ENCODE measurements around the gene MED27. TPM values are rescaled to one million over a fixed set of nuclear protein-coding genes. Genes with fewer than 3 reads are reported as not detected.

The MED27 gene
- total RNA-seq, 1 donor from 2014 or later, result 21.3 TPM

DNA sequence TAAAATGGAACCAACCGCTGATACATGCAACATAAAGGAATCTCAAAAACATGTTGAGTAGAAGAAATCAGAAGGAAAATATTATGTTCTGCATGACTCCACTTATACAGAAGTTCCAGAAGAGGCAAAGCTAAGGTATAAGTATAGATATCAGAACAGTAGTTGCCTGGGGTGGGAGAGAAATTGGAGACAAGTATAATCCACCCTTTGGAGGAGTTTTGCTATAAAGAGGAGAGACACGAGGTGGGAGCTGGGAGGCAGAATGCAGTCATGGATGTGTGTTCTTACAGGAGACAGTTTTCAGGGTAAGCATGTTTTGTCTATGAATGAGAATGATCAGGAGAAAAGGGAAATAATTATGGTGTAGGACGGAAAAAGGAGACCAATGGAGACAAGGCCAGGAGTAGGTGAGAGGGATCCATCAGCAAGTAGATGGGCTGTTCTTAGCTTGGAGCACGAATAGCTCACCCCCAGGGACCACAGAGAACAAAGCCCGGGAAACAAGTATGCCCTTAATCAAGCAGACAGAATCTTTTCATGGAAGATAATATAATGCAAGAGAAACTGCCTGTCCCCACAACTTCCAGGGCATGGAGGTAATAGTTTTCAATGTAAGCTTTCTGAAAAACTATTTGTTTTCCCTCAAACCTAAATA lies 72.2 kb downstream of the MED27 start:
- no peak overlapping the region for H3K4me3 ChIP-seq (ENCODE audit: low read depth, low read length)
- TF ChIP-seq, protein P1, sequence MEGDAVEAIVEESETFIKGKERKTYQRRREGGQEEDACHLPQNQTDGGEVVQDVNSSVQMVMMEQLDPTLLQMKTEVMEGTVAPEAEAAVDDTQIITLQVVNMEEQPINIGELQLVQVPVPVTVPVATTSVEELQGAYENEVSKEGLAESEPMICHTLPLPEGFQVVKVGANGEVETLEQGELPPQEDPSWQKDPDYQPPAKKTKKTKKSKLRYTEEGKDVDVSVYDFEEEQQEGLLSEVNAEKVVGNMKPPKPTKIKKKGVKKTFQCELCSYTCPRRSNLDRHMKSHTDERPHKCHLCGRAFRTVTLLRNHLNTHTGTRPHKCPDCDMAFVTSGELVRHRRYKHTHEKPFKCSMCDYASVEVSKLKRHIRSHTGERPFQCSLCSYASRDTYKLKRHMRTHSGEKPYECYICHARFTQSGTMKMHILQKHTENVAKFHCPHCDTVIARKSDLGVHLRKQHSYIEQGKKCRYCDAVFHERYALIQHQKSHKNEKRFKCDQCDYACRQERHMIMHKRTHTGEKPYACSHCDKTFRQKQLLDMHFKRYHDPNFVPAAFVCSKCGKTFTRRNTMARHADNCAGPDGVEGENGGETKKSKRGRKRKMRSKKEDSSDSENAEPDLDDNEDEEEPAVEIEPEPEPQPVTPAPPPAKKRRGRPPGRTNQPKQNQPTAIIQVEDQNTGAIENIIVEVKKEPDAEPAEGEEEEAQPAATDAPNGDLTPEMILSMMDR (conservative IDR thresholded peaks at IDR 0.05; ENCODE audit: low read depth, low read length), result no peak
- DNase-seq (ENCODE audit: low read depth), result no peak

DNA sequence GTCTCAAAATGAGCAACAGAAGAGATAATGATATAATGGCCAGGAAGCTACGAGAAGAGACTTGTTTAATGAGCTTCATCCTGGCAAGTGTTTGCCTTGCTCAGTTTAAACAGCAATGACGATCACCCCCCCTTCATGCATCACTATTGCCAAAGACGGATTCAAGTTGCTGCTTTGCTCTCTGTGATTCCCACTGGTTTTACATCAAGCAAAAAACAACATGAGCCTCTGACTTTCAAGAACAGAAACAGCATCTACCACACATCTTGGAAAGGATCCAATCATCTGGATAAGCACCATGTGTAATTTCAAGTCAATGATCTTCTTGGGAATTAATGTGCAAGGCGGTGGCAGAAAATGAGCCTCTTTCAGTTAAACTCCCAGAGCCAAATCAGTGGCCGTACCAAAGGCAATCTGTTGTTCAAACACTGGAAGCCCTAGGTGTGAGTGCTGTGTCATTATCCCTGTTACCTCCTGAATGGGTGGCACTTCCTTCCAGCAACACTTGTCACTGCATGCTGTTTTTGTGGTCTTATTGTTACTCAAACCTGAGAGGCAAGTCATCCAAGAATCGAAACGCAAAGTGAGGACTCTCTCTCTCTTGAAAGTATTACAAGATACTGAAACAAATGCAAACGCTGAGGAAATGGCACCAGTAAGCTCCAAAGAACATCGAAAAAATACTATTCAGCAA lies 72.8 kb downstream of the MED27 start:
- no peak for DNase-seq (ENCODE audit: low read depth)
- H3K4me3 ChIP-seq (ENCODE audit: low read depth, low read length), result no peak overlapping the region

DNA sequence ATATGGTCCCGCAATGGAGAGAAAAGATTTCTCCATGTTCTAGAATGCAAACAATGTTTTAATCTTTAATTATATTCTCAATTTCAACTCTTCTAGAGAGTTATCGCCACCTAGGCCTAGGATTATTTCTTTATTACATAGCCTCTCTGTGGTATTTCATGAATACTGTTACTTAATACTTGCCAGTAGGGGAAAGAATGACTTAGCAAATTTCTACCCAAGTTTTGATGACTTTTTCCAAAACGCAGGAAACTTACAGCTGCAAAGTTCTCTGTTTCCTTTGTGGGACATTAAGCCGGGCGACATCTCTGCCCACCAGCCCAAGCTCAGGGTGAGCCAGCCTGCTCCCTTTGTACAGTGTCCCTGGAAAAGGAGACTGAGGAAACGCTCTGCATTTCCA lies 73.8 kb downstream of the MED27 start:
- TF ChIP-seq, protein P1 (conservative IDR thresholded peaks at IDR 0.05; ENCODE audit: low read depth, low read length), result no peak
- DNase-seq (ENCODE audit: low read depth), result no peak
- H3K4me3 ChIP-seq (ENCODE audit: low read depth, low read length), result no peak overlapping the region

More for the DNA sequence above, 72.8 kb downstream of the MED27 start:
- TF ChIP-seq, protein P1 (conservative IDR thresholded peaks at IDR 0.05; ENCODE audit: low read depth, low read length), result no peak

DNA sequence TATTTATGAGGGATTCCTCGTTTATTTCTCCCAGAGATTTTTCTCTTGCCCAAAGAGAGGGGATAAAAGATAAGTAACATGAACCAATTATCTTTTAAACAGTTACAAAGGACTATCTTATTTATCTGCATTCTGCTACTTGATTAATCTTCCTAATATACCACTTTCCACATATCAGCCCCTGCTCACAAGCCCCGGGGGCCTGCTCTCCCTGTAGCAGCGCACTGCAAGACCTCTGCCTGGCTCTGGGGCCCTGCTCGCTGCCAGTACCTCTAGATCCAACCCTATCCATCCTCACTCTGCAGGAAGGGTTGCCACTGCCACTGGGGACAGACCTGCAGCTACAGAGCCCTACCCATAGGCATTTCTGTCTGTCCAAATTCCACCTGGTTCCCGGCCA lies 75.3 kb downstream of the MED27 start:
- DNase-seq (ENCODE audit: low read depth), result no peak
- TF ChIP-seq, protein P1 (conservative IDR thresholded peaks at IDR 0.05; ENCODE audit: low read depth, low read length), result no peak
- H3K4me3 ChIP-seq (ENCODE audit: low read depth, low read length), result no peak overlapping the region

DNA sequence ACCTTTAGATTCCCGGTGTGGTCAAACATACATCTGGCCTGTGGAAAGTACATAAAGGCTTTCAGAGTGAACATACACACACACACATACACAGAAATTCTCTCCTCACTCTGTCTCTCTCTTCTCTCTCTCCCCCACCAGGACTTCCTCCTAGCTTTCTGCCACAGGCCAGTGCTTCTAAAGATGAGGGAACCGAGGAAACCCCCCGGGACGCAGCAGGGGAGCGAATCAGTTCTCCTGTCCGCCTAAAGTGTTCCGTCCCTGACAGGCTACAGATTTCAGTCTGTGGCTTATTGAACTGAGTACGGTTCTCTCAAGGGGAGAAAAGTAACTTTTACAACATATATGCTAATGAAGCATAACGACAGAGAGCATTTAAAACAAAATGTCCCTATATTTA lies 75.8 kb downstream of the MED27 start:
- H3K4me3 ChIP-seq (ENCODE audit: low read depth, low read length), result no peak overlapping the region
- TF ChIP-seq, protein P1 (conservative IDR thresholded peaks at IDR 0.05; ENCODE audit: low read depth, low read length), result no peak
- DNase-seq (ENCODE audit: low read depth), result no peak

DNA sequence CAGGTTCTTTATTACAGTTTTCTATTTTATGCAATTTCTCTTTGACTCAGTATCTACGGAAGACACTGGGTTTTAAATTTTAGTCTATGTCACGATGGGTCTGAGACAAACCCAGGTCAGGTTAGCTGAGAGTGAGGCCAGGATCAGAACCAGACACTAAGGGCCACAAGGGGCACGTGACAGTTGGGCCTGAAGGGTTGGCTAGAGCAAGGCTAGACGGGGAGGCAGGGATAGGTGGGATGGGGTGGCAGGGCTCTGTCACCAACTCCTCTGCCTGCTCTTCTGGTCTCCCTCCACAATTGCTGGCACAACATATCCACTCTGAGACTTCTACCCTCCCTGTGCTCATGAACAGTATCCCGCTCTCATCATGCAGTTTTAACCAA lies 76.4 kb downstream of the MED27 start:
- no peak overlapping the region for H3K4me3 ChIP-seq (ENCODE audit: low read depth, low read length)
- TF ChIP-seq, protein P1 (conservative IDR thresholded peaks at IDR 0.05; ENCODE audit: low read depth, low read length), result no peak
- DNase-seq (ENCODE audit: low read depth), result no peak
